ENCODE measurements around the gene ADISSP.

- TF ChIP-seq CTCF (IDR thresholded peaks at IDR 0.05 in 2 of 3, conservative IDR thresholded peaks at IDR 0.05 in 1 of 3; ENCODE audit: insufficient read depth in 2 of 3, low read depth in 1 of 3, low read length in 3 of 3): no peak
- no peak for TF ChIP-seq POLR2AphosphoS2 (IDR thresholded peaks at IDR 0.05; ENCODE audit: low read length)
- TF ChIP-seq MAX (CRISPR knock-in tag; IDR thresholded peaks at IDR 0.05): no peak
- no peak for TF ChIP-seq ZC3H4 (CRISPR knock-in tag; IDR thresholded peaks at IDR 0.05; ENCODE audit: borderline replicate concordance)
- no peak for TF ChIP-seq RFX5 (IDR thresholded peaks at IDR 0.05; ENCODE audit: low read depth, low read length)
- no peak for TF ChIP-seq ZNF263 (CRISPR knock-in tag; IDR thresholded peaks at IDR 0.05; ENCODE audit: borderline replicate concordance)
- no peak for TF ChIP-seq ZNF398 (CRISPR knock-in tag; IDR thresholded peaks at IDR 0.05)
- TF ChIP-seq SAP30 (IDR thresholded peaks at IDR 0.05; ENCODE audit: borderline replicate concordance, insufficient read depth, low read depth, low read length, poor library complexity, severe bottlenecking): no peak
Measured at GRCh38 chr20:3802524-3803239, 35.1 kb upstream of the ADISSP start.

All from K562 (cell line).